Panc1 (cell line): Measurements from ENCODE around the gene WDR72. TPM values are rescaled to one million over a fixed set of nuclear protein-coding genes. Genes with fewer than 3 reads are reported as not detected.

Source experiments
- ATAC-seq: fragments of 200-7000 bp; cut with Tn5 transposase; 2 replicates; pipeline ENCODE4 v1.9.1; 2020; ENCODE audit warnings: mild to moderate bottlenecking, moderate library complexity
- BruUV-seq: library from RNA; stranded (reverse); fragments of 400-500 nt; replicated peaks from 2 replicates; lab custom pipeline; 2021; lab: Mats Ljungman, UMichigan
- CTCF ChIA-PET: fragments of 300-600 bp; sonication (Branson Sonifier 250); formaldehyde crosslinking; loops from one replicate; lab custom pipeline; 2022; ENCODE audit warnings: antibody characterized with exemption; lab: Charles Lee
- POLR2A ChIA-PET: fragments of 300-600 bp; sonication (Branson Sonifier 250); formaldehyde crosslinking; loops from one replicate; lab custom pipeline; 2022; ENCODE audit warnings: antibody characterized with exemption; lab: Charles Lee
- DNase-seq: peaks from one replicate; pipeline ENCODE4 v3.0.0-alpha.2; 2010; ENCODE audit warnings: low read depth, low spot score
- H3K27ac ChIP-seq: 2 replicates; pipeline ENCODE4 v1.5.1; 2011; ENCODE audit warnings: mild to moderate bottlenecking, low read length, inconsistent platforms
- H3K27me3 ChIP-seq: fragments of 200-500 bp; sonication (Bioruptor generic); 2 replicates; pipeline ENCODE4 v1.6.0; 2014; ENCODE audit warnings: low read length, inconsistent platforms; ENCODE audit not compliant: control insufficient read depth, insufficient read depth
- H3K36me3 ChIP-seq: fragments of 200-500 bp; sonication (Bioruptor generic); 2 replicates; pipeline ENCODE4 v1.5.1; 2014; ENCODE audit warnings: inconsistent platforms, mild to moderate bottlenecking, low read length, moderate library complexity; ENCODE audit not compliant: control insufficient read depth, insufficient read depth
- H3K4me1 ChIP-seq: 2 replicates; pipeline ENCODE4 v1.5.1; 2011; ENCODE audit warnings: inconsistent platforms, mild to moderate bottlenecking, low read length, moderate library complexity; ENCODE audit not compliant: control insufficient read depth, insufficient read depth
- H3K4me3 ChIP-seq, 2 experiments: 2 replicates each; pipeline ENCODE4 v1.5.1; 2011 to 2012; ENCODE audit warnings: low read depth in 2 of 2, low read length in 2 of 2, mild to moderate bottlenecking in 2 of 2, inconsistent platforms in 1 of 2, moderate library complexity in 1 of 2
- H3K9me3 ChIP-seq: fragments of 200-500 bp; sonication (Bioruptor generic); 2 replicates; pipeline ENCODE4 v1.5.1; 2014; ENCODE audit warnings: low read depth, mild to moderate bottlenecking, inconsistent platforms, low read length, moderate library complexity; ENCODE audit not compliant: control insufficient read depth, insufficient read depth
- CTCF ChIP-seq: fragments of 450-650 bp; IDR thresholded peaks from 2 replicates; pipeline ENCODE4 v1.5.1; 2017; ENCODE audit warnings: mild to moderate bottlenecking
- POLR2AphosphoS5 ChIP-seq: IDR thresholded peaks from 2 replicates; pipeline ENCODE4 v1.6.1; 2012; ENCODE audit warnings: mild to moderate bottlenecking, low read depth, low read length, moderate library complexity
- SIN3A ChIP-seq: IDR thresholded peaks from 2 replicates; pipeline ENCODE4 v1.6.1; 2012; ENCODE audit warnings: low read depth, mild to moderate bottlenecking, low read length, moderate library complexity, borderline replicate concordance; ENCODE audit not compliant: insufficient read depth
- TCF7L2 ChIP-seq: IDR thresholded peaks from 2 replicates; pipeline ENCODE4 v1.6.1; 2011; ENCODE audit warnings: mild to moderate bottlenecking, low read depth, low read length, inconsistent platforms
- in situ Hi-C: cut with HindIII; loops from 2 replicates; pipeline ENCODE4 v1.10.0; 2016; ENCODE audit warnings: low sequenced_read_pairs, low pct_unique_long_range_greater_than_20kb
- intact Hi-C: fragments of 100-400 bp; cut with micrococcal nuclease; formaldehyde crosslinking; loops from one replicate; pipeline ENCODE4 v1.10.0; 2022; ENCODE audit not compliant: unreplicated experiment
- total RNA-seq: library from RNA; stranded (reverse); gene quantifications from one replicate; pipeline ENCODE4 v1.2.1, GENCODE V29; 2021; ENCODE audit not compliant: unreplicated experiment
- TF ChIP-seq, protein P1 (sequence below), 2 experiments: IDR thresholded peaks; 2 replicates each; pipeline ENCODE4 v1.6.1; 2011 to 2012; ENCODE audit warnings: low read depth in 2 of 2, control low read depth in 1 of 2, low read length in 1 of 2, mild to moderate bottlenecking in 1 of 2, moderate library complexity in 1 of 2; ENCODE audit not compliant: insufficient read depth in 1 of 2

WDR72 gene
- total RNA-seq, 1 experiment from 2014 or later = 0.03 TPM

GRCh38 chr15:53791581-53791980, 32.1 kb upstream of the WDR72 start:
- no peaks in the 10 kb centered on the region for H3K36me3 ChIP-seq
- DNase-seq = no peak
- POLR2A ChIA-PET = no interaction called here
- ATAC-seq = no peak
- no peak overlapping the region for H3K4me3 ChIP-seq
- in situ Hi-C loops = no loop called here
- H3K27me3 ChIP-seq = no peaks in the 10 kb centered on the region
- intact Hi-C loops = no loop called here
- no peaks in the 10 kb centered on the region for H3K9me3 ChIP-seq
- H3K27ac ChIP-seq = no peak overlapping the region
- TF ChIP-seq CTCF (no peak), POLR2AphosphoS5 (no peak), SIN3A (no peak), TCF7L2 (no peak)
- TF ChIP-seq, protein P1, sequence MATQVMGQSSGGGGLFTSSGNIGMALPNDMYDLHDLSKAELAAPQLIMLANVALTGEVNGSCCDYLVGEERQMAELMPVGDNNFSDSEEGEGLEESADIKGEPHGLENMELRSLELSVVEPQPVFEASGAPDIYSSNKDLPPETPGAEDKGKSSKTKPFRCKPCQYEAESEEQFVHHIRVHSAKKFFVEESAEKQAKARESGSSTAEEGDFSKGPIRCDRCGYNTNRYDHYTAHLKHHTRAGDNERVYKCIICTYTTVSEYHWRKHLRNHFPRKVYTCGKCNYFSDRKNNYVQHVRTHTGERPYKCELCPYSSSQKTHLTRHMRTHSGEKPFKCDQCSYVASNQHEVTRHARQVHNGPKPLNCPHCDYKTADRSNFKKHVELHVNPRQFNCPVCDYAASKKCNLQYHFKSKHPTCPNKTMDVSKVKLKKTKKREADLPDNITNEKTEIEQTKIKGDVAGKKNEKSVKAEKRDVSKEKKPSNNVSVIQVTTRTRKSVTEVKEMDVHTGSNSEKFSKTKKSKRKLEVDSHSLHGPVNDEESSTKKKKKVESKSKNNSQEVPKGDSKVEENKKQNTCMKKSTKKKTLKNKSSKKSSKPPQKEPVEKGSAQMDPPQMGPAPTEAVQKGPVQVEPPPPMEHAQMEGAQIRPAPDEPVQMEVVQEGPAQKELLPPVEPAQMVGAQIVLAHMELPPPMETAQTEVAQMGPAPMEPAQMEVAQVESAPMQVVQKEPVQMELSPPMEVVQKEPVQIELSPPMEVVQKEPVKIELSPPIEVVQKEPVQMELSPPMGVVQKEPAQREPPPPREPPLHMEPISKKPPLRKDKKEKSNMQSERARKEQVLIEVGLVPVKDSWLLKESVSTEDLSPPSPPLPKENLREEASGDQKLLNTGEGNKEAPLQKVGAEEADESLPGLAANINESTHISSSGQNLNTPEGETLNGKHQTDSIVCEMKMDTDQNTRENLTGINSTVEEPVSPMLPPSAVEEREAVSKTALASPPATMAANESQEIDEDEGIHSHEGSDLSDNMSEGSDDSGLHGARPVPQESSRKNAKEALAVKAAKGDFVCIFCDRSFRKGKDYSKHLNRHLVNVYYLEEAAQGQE (IDR thresholded peaks at IDR 0.05; ENCODE audit: insufficient read depth in 1 of 2, low read depth in 2 of 2, low read length in 1 of 2) = no peak
- no TSS peak for BruUV-seq
- CTCF ChIA-PET = no interaction called here
- H3K4me1 ChIP-seq = no peaks in the 10 kb centered on the region

DNA sequence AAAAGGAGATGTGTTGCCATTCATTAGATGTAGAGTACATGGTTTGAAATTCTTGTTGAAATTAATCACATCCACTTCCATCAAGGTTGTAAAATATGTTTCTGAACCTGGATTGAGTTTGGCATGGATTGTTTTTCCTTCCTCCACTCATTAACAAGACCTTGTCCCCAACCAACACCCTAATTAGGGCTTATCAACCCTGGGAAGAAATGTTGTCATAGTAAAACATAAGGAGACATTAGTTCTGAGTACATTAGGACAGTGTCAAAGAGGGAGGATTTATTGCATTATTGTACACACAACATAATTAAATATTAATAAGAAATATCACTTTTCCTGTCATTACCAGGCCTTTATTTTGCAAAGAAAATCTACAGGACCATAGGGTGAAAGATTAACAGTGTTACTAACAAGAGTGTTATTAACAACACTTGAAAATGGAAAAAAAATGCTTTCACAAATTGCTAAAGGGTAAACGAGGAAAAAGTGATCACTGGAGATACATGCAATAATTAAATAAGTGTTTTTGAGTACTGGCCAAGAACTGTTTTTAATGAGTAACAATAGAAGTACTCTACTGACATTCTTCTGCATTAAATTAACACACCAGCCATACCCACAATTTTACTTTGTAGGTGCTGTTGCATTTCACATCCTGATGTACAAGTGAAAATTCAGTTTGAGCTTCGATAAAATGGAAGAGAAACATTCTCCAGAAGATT, 30.4 kb upstream of the WDR72 start:
- intact Hi-C loops (no loop called here), in situ Hi-C loops (no loop called here)
- no TSS peak for BruUV-seq
- ATAC-seq = no peak
- no peaks in the 10 kb centered on the region for H3K9me3 ChIP-seq
- no peak overlapping the region for H3K27ac ChIP-seq
- H3K27me3 ChIP-seq = no peaks in the 10 kb centered on the region
- H3K4me3 ChIP-seq = no peak overlapping the region
- DNase-seq = no peak
- TF ChIP-seq, protein P1 (IDR thresholded peaks at IDR 0.05; ENCODE audit: insufficient read depth in 1 of 2, low read depth in 2 of 2, low read length in 1 of 2) = no peak
- TF ChIP-seq SIN3A (no peak), POLR2AphosphoS5 (no peak), TCF7L2 (no peak), CTCF (no peak)
- no peaks in the 10 kb centered on the region for H3K4me1 ChIP-seq
- CTCF ChIA-PET = no interaction called here
- no peaks in the 10 kb centered on the region for H3K36me3 ChIP-seq
- POLR2A ChIA-PET = no interaction called here
